H1 (cell line): ENCODE measurements around the gene RHO. TPM values are rescaled to one million over a fixed set of nuclear protein-coding genes. Genes with fewer than 3 reads are reported as not detected.

Experiments
- JUND ChIP-seq: IDR thresholded peaks from 2 replicates; pipeline ENCODE4 v1.6.1; 2011; ENCODE audit warnings: mild to moderate bottlenecking, improper control_type of control experiment, low read length
- RFX5 ChIP-seq: IDR thresholded peaks from 2 replicates; pipeline ENCODE4 v1.6.1; 2011; ENCODE audit warnings: low read depth, low read length, improper control_type of control experiment, borderline replicate concordance
- RNF2 ChIP-seq: fragments of 200-900, 300-1000 bp; sonication (generic); IDR thresholded peaks from 2 replicates; pipeline ENCODE4 v1.7.1; 2016; ENCODE audit warnings: borderline replicate concordance, low read depth, mild to moderate bottlenecking, antibody characterized with exemption, low read length; ENCODE audit not compliant: poor library complexity, severe bottlenecking; ENCODE audit errors: missing control alignments
- SUZ12 ChIP-seq: fragments of 200-600 bp; sonication (generic); IDR thresholded peaks from 2 replicates; pipeline ENCODE4 v1.6.1; 2012; ENCODE audit warnings: mild to moderate bottlenecking, inconsistent platforms, low read length, moderate library complexity, mixed read lengths
- ZNF274 ChIP-seq: IDR thresholded peaks from 2 replicates; pipeline ENCODE4 v1.7.0; 2012; ENCODE audit warnings: low read length, borderline replicate concordance; ENCODE audit errors: extremely low read depth
- polyA plus RNA-seq, 7 experiments: library from polyadenylated mRNA; depleted of rRNA in 3 of 7; stranded (reverse) in 5 of 7; unstranded in 2 of 7; fragments of >200 nt in 5 of 7; fragments of 200-250 nt in 2 of 7; gene quantifications; 1 replicate in 5 of 7; 2 replicates in 1 of 7; 4 replicates in 1 of 7; pipeline versions ENCODE4 v1.2.1 to v1.2.3, GENCODE V29; 2011 to 2013; ENCODE audit warnings: missing spikeins in 2 of 7, mixed read lengths in 2 of 7
- total RNA-seq: library from RNA; stranded (reverse); fragmentation: NEBNext Ultra II Directional; extraction: Animal tissue kit (Norgen Biotek cat#: 25700); gene quantifications from 2 replicates; pipeline ENCODE4 v1.2.1, GENCODE V29; 2021

RHO gene
- total and polyA plus RNA-seq, 2 of the 8 experiments (the other 6 are each of a cell fraction or from before 2014, with no cell fraction given): not detected

DNA sequence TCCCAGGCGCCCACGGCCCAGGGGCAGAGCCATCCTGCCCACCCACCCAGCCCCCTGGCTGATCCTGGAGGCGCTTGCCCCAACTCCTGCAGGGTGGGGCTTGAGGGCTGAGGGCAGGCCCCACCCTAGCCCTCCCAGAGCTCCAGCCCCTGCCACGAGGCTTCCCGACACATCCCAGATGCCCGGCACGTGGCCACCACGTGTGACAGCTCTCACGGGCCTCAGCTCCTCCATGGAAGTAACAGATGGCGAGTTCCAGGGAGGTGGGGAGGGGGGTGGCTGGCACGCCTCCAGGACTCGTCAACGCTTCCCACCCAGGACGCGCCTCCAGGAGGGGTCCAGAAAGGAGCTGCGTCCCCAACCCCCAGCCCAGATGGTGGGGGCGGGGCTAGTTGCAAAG is 48.9 kb downstream of the RHO start (continued):
- TF ChIP-seq SUZ12: no peak
- no peak for TF ChIP-seq JUND
- no peak for TF ChIP-seq RNF2
- TF ChIP-seq ZNF274: no peak
- no peak for TF ChIP-seq RFX5
